Measurements from ENCODE around the gene LCP1.
"Not testable (repeated sequence)": the region's sequence is repeated elsewhere in the genome, so short reads cannot be mapped to it uniquely, and the experiment has no call there.

LCP1 gene

GRCh38 chr13:46179969-46180763 is 1.8 kb downstream of the LCP1 start:
- no peak for DNase-seq

- peak in 3 of 4 experiments; percentile 23 to 40 (median 33) for DNase-seq
These were observed 2.5 kb downstream of the LCP1 start for GRCh38 chr13:46179491-46179908.

- no peak for DNase-seq
These were observed 3.2 kb downstream of the LCP1 start for GRCh38 chr13:46178821-46179220.

- no peak for DNase-seq
These were observed 3.8 kb downstream of the LCP1 start for GRCh38 chr13:46178143-46178542.

- no peak for DNase-seq
These were observed 5.2 kb downstream of the LCP1 start for GRCh38 chr13:46176756-46177155.

GRCh38 chr13:46173656-46174055 is 8.3 kb downstream of the LCP1 start:
- DNase-seq, result no peak

GRCh38 chr13:46172531-46172991 is 9.4 kb downstream of the LCP1 start:
- peak in 2 of 4 experiments; percentile 25 to 32 for DNase-seq

- DNase-seq, result no peak
These were observed 10.2 kb downstream of the LCP1 start for GRCh38 chr13:46171739-46172138.

GRCh38 chr13:46171217-46171616 is 10.8 kb downstream of the LCP1 start:
- DNase-seq, result no peak

- DNase-seq, result no peak
These were observed 11.3 kb downstream of the LCP1 start for GRCh38 chr13:46170687-46171086.

- DNase-seq, result no peak
These were observed 11.7 kb downstream of the LCP1 start for GRCh38 chr13:46170268-46170667.

GRCh38 chr13:46169758-46170157 is 12.2 kb downstream of the LCP1 start:
- no peak for DNase-seq

- DNase-seq, result no peak
These were observed 13.2 kb downstream of the LCP1 start for GRCh38 chr13:46168783-46169182.

- no peak for DNase-seq
These were observed 13.6 kb downstream of the LCP1 start for GRCh38 chr13:46168341-46168740.

GRCh38 chr13:46166947-46167610 is 14.9 kb downstream of the LCP1 start:
- DNase-seq, result no peak

GRCh38 chr13:46166224-46166584 is 15.8 kb downstream of the LCP1 start:
- DNase-seq, result no peak

- no peak for DNase-seq
These were observed 16.3 kb downstream of the LCP1 start for GRCh38 chr13:46165485-46166223.

- no peak for DNase-seq
These were observed 17.3 kb downstream of the LCP1 start for GRCh38 chr13:46164661-46165060.

- DNase-seq, result not testable (repeated sequence)
These were observed 19.2 kb downstream of the LCP1 start for GRCh38 chr13:46162741-46163140.

GRCh38 chr13:46160471-46161066 is 21.4 kb downstream of the LCP1 start:
- DNase-seq, result no peak

GRCh38 chr13:46160065-46160464 is 21.9 kb downstream of the LCP1 start:
- DNase-seq, result no peak

GRCh38 chr13:46158983-46159382 is 23.0 kb downstream of the LCP1 start:
- DNase-seq, result no peak

- no peak for DNase-seq
These were observed 23.8 kb downstream of the LCP1 start for GRCh38 chr13:46158222-46158621.

Data from activated CD4-positive, CD25-positive, alpha-beta regulatory T cell (primary cell).